ENCODE measurements around the gene ISM2. TPM values are rescaled to one million over a fixed set of nuclear protein-coding genes. Genes with fewer than 3 reads are reported as not detected.

The ISM2 gene
- total and polyA plus RNA-seq, 8 donors: not detected

DNA sequence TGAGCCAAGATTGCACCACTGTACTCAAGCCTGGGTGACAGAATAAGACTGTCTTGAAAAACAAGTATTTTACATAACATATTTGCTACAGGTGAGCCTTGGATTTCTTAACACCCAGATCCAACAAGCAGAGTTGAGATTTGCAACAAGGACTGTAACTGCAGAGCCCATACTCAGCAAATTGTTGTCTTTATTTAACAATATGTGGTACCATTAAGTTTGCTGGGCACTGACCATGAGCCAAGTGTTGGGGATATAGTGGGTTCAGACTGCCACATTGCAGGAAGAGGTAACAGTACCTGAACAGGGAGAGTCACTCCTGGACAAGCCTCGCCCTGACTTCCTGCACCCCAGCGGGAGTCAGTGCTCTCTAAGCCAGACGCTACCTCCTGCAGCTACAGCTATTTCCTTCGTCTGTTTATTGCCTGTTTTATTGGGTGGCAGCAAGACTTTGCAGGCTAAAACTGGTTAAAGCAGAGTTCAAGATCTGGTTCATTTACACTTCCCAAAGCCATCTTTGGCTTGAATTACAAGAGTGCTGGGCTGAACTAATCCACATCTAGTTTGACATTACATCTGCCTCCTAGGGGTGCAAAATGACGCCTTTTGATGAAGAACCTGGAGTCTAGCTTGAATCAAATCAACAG, 28.3 kb downstream of the ISM2 start:
- DNase-seq: no peak
- H3K27ac ChIP-seq: no peak overlapping the region
- H3K9me3 ChIP-seq: no peaks in the 10 kb centered on the region
- WGBS, 2 donors: 89 to 91% methylated on average over 5 of the region's 5 CpGs
- intact Hi-C loops (cut with DNase I): no loop called here
- peaks cover 2 to 40% (median 26%) of the 10 kb centered on the region in 3 donors for H3K36me3 ChIP-seq
- no peaks in the 10 kb centered on the region for H3K4me1 ChIP-seq
- no peak for FAIRE-seq
- H3K27me3 ChIP-seq: no peaks in the 10 kb centered on the region
- no peak for ATAC-seq
- no peak overlapping the region for H3K4me3 ChIP-seq
- TF ChIP-seq, protein P1, sequence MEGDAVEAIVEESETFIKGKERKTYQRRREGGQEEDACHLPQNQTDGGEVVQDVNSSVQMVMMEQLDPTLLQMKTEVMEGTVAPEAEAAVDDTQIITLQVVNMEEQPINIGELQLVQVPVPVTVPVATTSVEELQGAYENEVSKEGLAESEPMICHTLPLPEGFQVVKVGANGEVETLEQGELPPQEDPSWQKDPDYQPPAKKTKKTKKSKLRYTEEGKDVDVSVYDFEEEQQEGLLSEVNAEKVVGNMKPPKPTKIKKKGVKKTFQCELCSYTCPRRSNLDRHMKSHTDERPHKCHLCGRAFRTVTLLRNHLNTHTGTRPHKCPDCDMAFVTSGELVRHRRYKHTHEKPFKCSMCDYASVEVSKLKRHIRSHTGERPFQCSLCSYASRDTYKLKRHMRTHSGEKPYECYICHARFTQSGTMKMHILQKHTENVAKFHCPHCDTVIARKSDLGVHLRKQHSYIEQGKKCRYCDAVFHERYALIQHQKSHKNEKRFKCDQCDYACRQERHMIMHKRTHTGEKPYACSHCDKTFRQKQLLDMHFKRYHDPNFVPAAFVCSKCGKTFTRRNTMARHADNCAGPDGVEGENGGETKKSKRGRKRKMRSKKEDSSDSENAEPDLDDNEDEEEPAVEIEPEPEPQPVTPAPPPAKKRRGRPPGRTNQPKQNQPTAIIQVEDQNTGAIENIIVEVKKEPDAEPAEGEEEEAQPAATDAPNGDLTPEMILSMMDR (IDR thresholded peaks at IDR 0.05): no peak

DNA sequence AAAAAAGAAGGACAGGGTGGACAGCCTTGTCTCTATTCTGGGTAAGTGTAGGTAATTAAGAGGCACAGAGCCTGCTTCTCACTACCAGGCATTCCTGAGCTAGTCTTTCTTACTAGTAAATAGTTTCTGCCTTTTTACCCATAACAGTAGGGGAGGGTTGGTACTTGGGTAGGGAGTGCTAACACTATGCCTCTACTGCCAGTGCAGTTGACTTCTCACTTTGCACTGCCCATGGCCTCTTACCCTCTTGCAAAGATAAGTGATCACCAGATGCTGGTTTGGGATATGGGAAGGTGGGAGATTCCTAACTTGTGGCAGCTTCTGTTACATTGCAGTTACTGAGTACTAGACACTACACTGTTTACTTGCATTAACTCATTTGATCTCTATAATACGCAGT, 29.1 kb downstream of the ISM2 start:
- 81 to 88% methylated on average over 1 of the region's 1 CpG for WGBS, 2 donors
- DNase-seq (no peak), ATAC-seq (peak in 1 of 4 donors; percentile 18), FAIRE-seq (no peak)
- Histone ChIP-seq H3K27ac (no peak overlapping the region), H3K9me3 (no peaks in the 10 kb centered on the region), H3K4me3 (no peak overlapping the region), H3K36me3 (peaks cover 2 to 48% (median 29%) of the 10 kb centered on the region in 3 donors), H3K4me1 (no peaks in the 10 kb centered on the region), H3K27me3 (no peaks in the 10 kb centered on the region)
- TF ChIP-seq, protein P1 (IDR thresholded peaks at IDR 0.05): no peak
- intact Hi-C loops (cut with DNase I): no loop called here

GRCh38 chr14:77469067-77469505, 29.5 kb downstream of the ISM2 start:
- FAIRE-seq (no peak), DNase-seq (peak in 1 of 6 donors; percentile 32), ATAC-seq (no peak)
- Histone ChIP-seq H3K27ac (no peak overlapping the region), H3K4me3 (no peak overlapping the region), H3K4me1 (no peaks in the 10 kb centered on the region), H3K9me3 (no peaks in the 10 kb centered on the region), H3K36me3 (peaks cover 2 to 53% (median 29%) of the 10 kb centered on the region in 3 donors), H3K27me3 (no peaks in the 10 kb centered on the region)
- intact Hi-C loops (cut with DNase I): no loop called here
- TF ChIP-seq, protein P1 (IDR thresholded peaks at IDR 0.05): no peak
- 88 to 89% methylated on average over 14 of the region's 14 CpGs for WGBS, 2 donors

DNA sequence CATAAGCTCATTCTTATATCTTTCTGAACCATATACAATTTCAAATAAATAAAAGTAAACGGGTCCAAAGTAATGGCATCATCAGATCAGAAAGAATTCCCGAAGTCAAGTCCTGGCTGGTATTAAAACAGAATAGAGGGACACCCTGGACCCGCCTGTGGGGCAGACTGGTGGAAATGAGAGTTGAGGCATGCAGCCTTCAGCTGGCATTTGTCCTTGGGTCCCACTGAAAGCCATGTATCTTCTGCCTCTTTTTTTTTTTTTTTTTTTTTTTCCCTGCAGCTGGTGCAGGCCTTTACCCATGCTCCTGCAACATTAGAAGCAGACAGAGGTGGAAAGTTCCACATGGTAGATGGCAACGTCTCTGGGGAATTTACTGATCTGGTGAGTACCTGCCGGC, 30.8 kb downstream of the ISM2 start:
- H3K9me3 ChIP-seq: no peaks in the 10 kb centered on the region
- no peak overlapping the region for H3K4me3 ChIP-seq
- WGBS, 2 donors: 80 to 89% methylated on average over 5 of the region's 5 CpGs
- intact Hi-C loops (cut with DNase I): no loop called here
- peaks cover 2 to 64% (median 33%) of the 10 kb centered on the region in 3 donors for H3K36me3 ChIP-seq
- FAIRE-seq (no peak), ATAC-seq (no peak), DNase-seq (no peak)
- no peaks in the 10 kb centered on the region for H3K4me1 ChIP-seq
- no peak overlapping the region for H3K27ac ChIP-seq
- TF ChIP-seq, protein P1 (IDR thresholded peaks at IDR 0.05): no peak
- H3K27me3 ChIP-seq: no peaks in the 10 kb centered on the region

- H3K4me3 ChIP-seq: peak overlapping the region; percentile 55 to 99 (median 84)
- ATAC-seq: peak in 1 of 4 donors; percentile 11
- no peaks in the 10 kb centered on the region for H3K27me3 ChIP-seq
- peak in 4 of 6 donors; percentile 7 to 39 (median 36) for DNase-seq
- intact Hi-C loops (cut with DNase I): no loop called here
- WGBS, 2 donors: 30 to 31% methylated on average over 13 of the region's 13 CpGs
- TF ChIP-seq, protein P1 (IDR thresholded peaks at IDR 0.05): no peak
- peaks cover 0 to 25% (median 22%) of the 10 kb centered on the region in 3 donors for H3K36me3 ChIP-seq
- H3K9me3 ChIP-seq: no peaks in the 10 kb centered on the region
- no peak for FAIRE-seq
- H3K4me1 ChIP-seq: peaks cover 0 to 17% (median 6%) of the 10 kb centered on the region in 3 donors
- peak overlapping the region in 1 of 4 donors; percentile 100 for H3K27ac ChIP-seq
Observed at GRCh38 chr14:77459072-77459723, 39.4 kb downstream of the ISM2 start.
